NCI-H128 (cell line): Measurements from ENCODE around the gene FSD1.
A peak's percentile ranks its signal among the peaks of the same experiment; 100 is the strongest.
"Not testable (repeated sequence)": the region's sequence is repeated elsewhere in the genome, so short reads cannot be mapped to it uniquely, and the experiment has no call there.

Source experiments
- DNase-seq: peaks from one replicate; lab custom pipeline; 2025; ENCODE audit not compliant: unreplicated experiment; lab: John Stamatoyannopoulos, UW

The FSD1 gene

GRCh38 chr19:4342314-4342614 is 37.9 kb downstream of the FSD1 start:
- DNase-seq, result no peak

DNA sequence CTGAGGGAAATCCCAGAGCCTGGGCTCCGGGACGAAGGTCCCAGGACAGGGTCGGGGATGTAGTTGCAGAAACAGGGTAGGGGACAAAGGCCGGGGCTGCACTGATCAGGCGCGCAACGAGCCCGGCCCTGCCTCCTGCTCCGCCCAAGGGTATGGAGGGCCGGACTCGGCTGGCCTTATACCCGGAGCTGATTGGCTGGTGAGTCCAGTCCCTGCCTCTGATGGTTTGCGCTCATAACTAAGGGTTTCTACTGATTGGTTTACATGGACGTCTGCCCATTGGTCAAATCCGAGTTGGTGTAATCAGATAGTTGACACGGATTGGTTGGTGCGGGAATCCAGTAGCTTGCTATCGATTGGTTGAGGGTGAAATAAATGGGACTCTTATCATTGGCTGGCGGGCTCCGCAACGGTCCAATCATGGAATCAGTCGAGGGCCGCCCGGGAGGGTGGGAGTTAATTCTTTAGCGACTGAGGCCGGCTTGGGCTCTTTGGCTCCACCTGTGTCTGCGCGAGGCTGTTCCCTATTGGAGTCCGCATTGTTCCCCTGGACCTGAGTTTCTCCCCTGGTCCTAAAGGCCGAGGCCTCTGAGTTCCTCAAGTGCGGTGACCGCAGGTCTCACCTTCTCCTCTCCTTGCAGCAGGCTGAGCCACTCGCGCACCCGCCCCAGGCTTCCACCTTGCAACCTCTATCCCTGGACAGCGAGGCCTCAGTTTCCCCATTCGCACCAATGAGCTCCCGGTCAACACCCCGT is 38.4 kb downstream of the FSD1 start:
- DNase-seq, result peak; percentile 96

DNA sequence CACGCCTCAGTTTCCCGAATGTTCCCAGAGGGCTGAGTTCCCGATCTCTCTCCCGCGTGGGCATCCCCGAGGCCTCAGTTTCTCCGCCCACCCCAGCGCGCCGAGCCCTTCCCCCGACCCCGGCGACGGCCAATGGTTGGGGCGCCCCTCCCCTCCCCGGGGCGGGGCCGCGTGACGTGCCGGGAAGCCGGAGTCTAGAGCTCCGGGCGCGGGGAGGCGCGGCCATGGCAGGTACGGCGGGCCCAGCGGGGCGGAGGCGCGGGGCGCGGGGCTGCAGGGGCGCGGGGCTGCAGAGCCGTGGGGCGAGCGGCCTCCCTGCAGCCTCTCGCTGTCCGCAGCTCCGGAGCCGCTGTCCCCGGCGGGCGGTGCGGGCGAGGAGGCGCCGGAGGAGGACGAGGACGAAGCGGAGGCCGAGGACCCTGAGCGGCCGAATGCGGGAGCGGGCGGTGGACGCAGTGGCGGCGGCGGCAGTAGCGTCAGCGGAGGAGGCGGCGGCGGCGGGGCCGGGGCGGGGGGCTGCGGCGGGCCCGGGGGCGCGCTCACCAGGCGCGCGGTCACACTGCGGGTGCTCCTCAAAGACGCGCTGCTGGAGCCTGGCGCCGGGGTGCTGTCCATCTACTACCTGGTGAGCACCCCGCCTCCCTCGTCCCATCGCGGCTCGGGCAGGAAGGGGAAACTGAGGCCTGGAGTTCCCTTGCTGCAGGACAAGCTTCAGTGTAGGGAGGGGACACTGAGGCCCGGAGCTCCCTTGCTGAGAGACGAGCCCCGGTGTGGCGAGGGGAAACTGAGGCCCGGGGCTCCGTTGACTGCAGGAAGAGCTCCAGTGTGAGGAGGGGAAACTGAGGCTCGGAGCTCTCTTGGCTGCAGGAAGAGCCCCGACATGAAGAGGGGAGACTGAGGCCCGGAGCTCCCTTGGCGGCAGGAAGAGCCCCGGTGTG is 39.2 kb downstream of the FSD1 start, which contains the start of gene MPND:
Gene MPND (plus strand): TSS at position 193 of the 938 bp plus-strand sequence. CDS start 32 bp downstream, at position 225.
- peak; percentile 67 for DNase-seq

DNA sequence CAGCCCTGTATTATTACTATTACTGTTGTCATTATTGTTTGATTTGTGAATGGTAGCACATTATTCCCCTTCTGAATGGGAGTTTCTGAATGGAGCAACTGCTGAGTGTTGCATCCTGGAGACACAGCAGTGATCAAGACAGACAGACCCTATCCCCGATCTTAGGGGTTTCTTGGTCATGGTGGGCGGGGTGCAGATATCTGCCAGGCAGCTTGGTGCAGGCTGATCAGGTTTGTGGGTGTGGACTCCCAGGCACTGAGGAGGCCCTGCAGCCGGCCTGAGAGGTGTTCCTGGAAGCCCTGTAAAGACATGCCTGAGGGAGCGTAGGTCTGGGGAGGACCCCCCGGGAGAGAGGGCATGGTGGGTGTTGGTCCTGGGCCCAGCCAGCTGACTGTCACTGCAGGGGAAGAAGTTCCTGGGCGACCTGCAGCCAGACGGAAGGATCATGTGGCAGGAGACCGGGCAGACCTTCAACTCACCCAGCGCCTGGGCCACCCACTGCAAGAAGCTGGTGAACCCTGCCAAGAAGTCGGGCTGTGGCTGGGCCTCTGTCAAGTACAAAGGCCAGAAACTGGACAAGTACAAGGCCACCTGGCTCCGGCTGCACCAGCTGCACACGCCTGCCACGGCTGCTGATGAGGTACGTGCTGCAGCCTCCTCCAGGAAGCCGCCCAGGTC is 41.1 kb downstream of the FSD1 start:
- DNase-seq, result no peak

DNA sequence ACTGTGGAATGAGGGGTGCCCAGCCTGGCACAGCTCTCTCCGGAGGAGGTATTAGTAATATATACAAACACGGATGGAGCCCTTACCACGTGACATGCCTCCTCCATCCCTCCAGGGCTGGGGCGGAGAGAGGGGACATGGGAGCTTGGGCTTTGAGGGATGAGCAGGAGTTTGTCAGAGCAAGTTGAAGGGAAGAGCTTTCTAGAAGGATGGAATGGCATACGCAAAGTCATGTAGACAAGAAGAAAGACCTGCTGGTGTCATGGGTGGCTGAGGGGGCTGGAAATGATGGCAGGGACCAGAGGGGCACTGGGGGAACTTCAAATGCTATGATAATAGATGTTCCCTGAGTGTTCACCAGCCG is 41.6 kb downstream of the FSD1 start:
- no peak for DNase-seq

GRCh38 chr19:4347521-4347920 is 43.1 kb downstream of the FSD1 start:
- no peak for DNase-seq

DNA sequence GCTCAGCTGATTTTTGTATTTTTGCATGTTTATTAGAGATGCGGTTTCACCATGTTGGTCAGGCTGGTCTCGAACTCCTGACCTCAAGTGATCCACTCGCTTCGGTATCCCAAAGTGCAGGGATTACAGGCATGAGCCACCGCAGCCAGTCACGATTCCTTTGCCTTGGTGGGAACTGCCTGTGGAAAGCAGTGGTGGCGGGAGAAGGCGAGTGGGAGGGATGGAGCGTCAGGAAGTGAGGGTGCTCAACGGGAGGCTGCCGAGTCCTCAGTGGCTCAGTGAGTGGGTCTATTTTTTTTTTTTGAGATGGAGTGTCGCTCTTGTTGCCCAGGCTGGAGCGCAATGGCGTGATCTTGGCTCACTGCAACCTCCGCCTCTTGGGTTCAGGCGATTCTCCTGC is 44.8 kb downstream of the FSD1 start:
- not testable (repeated sequence) for DNase-seq

DNA sequence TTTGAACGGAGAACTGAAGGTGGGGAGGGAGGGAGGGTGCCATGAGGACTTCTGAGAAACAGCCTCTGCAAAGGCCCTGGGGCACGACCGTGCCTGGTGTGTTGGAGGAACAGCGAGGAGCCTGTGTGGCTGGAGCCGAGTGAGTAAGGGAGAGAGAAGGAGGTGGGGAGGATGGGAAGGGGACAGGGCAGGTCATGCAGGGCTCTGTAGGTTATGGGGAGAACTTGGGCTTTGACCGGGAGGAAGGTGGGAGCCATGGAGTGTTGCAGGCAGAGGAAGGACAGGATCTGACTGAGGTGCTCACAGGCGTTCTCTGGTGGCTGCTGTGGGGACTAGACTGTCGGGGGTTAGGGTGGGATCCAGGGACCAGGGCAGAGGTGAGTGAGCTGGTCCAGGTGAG is 45.7 kb downstream of the FSD1 start:
- no peak for DNase-seq

DNA sequence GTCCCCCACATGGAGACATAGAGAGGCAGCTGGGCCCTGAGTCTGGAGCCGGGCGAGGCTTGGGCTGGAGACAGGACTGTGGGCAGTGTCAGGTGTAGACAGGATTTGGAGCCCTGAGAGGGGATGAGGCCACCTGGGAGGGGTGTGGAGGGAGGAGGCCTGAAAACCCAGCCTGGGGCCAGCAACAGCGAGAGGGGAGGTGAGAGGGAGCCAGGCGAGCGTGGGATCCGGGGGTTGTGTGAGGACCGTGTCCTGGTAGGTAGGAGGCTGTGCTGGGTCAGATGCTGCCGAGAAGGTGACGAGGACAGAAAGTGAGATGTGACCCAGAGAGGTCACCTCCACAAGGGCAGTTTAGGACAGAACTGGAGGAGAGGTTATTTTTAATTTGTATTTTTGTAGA is 46.3 kb downstream of the FSD1 start:
- no peak for DNase-seq

- no peak for DNase-seq
Measured at GRCh38 chr19:4352701-4353121, 48.3 kb downstream of the FSD1 start.

- DNase-seq, result no peak
Measured at GRCh38 chr19:4354282-4354681, 49.9 kb downstream of the FSD1 start.

GRCh38 chr19:4354897-4355296 is 50.5 kb downstream of the FSD1 start:
- DNase-seq, result no peak

- DNase-seq, result no peak
Measured at GRCh38 chr19:4357095-4357797, 52.8 kb downstream of the FSD1 start.

GRCh38 chr19:4357921-4358326 is 53.5 kb downstream of the FSD1 start:
- DNase-seq, result no peak

DNA sequence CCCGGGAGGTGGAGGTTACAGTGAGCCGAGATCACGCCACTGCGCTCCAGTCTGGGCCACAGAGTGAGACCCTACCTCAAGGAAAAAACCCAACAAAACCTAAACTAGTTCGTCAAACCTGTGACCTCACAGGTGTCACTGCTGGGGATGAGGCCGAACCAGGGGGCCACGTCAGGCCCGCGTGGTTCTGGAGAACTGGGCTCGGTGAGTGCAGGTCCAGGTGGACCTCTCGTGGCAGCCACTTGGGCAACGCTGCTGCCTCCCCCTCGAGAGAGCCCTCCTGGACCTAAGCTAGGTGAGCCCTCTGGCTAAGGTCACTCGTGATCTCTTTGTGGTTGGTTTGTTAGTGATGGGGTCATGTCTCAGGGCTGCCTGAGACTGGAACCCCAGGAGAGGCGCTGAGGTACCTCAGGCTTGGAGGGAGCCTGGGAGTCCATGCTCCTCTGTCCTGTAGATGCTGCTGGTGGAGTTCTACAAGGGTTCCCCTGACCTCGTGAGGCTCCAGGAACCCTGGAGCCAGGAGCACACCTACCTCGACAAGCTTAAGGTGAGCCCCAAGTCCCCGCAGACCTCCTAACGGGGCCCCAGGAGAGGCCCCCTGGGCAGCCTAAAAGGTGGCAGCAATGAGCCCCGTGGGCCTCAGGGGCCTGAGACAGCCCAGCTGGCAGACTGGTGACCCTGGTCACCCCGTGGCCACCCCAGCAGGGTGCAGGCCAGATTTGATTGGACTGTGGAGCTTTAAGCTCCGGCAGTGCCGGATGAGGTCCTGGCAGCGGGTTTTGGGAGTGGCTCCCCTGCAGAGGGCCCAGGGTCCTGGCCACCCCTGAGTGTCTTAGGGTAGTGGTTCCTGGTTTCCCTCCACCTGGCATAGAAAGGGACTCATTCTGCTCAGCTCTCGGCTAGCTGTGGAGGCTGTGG is 54.6 kb downstream of the FSD1 start:
- no peak for DNase-seq

- DNase-seq, result no peak
Measured at GRCh38 chr19:4359627-4360000, 55.2 kb downstream of the FSD1 start.

DNA sequence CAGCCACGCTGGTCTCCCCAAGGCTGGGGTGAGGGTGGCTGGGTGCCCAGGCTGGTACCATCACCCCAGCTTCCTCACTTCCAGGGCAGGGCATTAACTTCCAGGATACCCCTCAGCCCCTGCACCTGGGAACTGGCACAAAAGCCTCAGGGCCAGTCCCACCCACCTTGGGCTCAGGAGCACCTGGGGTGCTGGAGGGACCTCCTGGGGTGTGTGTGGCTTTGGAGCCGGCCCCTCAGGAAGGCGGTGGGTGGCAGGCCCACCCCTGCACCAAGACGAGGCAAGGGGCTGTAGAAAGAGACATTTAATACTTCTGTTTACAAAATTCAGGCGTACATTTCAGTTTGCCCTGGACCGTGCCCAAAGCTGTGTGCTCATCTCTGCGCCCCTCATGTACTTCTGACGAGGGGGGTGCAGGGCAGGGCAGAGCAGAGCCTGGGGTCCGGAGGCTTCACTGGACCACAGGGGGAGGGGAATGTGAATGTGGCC is 55.7 kb downstream of the FSD1 start:
- no peak for DNase-seq

DNA sequence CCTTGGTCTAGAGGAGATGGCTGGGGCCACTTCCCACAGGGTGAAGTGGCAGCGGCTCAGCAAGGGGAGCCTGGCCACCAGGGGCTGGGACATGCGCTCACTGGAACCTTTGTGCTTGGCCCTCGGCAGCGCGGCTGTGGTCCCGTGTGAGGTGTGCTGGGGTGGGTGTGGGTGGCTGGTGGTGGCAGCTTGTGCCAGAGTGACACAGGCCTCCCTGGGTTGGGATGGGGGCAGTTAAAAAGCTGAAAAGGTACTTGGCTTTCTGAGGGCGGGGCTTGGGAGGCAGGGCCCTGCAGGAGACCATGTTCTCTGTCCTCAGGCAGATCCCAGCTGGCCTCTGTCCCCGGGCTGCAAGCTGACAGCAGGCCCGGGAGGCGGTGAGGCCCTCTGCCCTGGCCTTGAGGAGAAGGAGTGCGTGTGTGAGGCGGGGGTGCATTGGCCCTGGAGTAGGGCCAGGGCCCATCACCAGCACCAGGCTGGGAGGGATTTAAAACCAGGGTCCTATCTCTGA is 56.3 kb downstream of the FSD1 start:
- DNase-seq, result no peak

DNA sequence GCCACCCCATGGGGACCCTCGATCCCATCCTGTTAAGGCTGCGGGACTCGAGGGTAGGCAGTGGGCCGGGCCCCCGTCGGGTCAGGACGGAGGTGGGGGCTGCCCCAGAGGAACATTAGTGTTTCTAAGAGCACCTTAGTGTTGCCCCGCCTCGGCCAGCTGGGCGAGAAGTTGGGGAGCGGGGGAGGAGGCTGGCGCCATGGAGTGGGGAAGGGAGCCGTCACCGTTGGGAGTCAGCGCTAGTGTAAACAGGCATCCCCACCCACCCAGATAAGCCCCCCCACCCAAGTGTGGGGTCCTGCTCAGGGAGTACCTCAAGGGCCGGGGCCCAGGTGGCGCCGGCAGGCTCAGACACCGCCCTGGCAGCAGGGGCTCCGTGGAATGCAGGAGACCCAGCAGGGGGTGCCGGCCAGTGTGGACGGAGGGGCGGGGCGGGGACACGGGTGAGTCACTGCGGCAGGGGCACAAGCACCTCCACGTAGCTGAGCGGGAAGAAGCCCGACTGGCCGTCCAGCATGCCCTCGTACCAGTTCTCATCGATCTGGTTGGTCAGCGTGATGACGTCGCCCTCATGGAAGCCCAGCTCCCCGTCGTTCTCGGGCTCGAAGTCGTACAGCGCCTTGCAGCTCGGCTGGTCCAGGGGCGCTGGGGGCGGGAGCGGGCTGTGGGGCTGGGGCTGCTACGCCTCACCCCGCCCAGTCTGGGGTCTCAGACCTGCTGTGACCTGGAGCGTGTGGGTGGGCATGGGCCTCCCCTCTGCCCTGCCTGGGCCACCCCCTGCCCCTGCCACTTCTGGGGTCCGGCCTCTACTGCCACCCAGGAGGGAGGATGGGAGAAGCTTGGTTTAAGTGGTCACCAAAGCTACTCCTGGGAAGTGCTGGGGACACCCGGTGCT is 57.0 kb downstream of the FSD1 start:
- DNase-seq, result no peak
